ENCODE measurements around the gene GADD45A.
"Not testable (repeated sequence)": the region's sequence is repeated elsewhere in the genome, so short reads cannot be mapped to it uniquely, and the experiment has no call there.

Gene GADD45A, protein sequence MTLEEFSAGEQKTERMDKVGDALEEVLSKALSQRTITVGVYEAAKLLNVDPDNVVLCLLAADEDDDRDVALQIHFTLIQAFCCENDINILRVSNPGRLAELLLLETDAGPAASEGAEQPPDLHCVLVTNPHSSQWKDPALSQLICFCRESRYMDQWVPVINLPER

DNA sequence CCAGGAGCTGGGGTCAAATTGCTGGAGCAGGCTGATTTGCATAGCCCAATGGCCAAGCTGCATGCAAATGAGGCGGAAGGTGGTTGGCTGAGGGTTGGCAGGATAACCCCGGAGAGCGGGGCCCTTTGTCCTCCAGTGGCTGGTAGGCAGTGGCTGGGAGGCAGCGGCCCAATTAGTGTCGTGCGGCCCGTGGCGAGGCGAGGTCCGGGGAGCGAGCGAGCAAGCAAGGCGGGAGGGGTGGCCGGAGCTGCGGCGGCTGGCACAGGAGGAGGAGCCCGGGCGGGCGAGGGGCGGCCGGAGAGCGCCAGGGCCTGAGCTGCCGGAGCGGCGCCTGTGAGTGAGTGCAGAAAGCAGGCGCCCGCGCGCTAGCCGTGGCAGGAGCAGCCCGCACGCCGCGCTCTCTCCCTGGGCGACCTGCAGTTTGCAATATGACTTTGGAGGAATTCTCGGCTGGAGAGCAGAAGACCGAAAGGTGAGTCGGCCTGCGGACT, at the start of gene GADD45A:
Gene GADD45A, plus strand, starts transcription at position 135 of the 491 bp plus-strand sequence. Its CDS starts 294 bp downstream, at position 429.
- DNase-seq: peak; percentile 99

DNA sequence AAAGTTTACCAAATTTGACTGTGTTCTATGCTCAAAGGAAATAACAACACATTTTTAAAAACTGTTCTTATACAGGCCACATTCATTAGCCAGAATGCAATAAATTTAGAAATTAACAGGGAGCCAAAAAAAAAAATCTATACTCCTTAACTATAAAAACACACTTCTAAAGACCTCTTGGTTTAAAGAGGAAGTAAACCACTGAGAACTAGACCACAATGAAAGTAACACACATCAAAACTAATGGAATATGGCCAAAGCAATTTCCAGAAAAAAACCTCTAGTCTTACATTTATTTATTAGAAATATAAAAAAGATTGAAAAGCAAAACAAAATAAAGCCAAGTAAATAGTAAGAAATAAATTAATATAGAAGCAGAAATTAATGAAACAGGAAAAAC, 48.9 kb upstream of the GADD45A start:
- no peak for DNase-seq

DNA sequence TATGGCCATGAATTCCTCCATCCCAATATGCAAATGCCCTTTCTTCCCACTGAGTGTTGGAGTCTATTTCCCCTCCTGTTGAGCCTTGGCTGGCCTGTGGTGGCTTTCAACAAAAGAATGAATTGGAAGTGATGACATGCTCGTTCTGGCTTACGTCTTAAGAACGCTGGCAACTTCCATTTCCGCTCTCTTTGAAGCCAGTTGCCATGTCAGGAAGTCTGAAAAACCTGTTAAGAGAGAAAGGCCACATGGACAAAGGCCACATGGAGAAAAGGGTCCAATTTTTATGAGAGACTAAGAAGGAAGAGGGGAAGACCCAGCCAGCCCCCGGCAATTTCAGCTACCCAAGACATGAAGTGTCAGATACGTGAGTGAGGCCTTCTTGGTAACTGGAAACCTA, 45.6 kb upstream of the GADD45A start:
- no peak for DNase-seq

DNA sequence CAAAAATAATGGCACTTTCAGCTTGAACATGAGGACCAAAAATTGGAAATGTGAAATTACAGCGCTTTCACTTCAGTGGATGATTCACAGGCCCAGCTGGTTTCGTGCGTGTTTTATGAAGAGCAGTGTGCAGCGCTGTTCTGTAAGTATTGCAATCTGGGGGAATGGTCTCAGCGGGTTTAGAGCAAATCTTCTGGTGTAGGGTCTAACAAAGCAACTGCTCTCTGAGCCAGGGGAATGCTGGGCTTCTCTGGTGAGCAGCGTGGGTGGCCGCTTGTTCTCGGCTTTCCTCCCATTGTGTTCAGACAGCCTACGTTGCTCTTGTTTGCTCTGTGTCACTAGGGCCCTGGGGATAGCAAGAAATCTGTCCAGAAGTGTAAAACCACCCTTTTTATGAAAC, 42.4 kb upstream of the GADD45A start:
- DNase-seq: no peak

DNA sequence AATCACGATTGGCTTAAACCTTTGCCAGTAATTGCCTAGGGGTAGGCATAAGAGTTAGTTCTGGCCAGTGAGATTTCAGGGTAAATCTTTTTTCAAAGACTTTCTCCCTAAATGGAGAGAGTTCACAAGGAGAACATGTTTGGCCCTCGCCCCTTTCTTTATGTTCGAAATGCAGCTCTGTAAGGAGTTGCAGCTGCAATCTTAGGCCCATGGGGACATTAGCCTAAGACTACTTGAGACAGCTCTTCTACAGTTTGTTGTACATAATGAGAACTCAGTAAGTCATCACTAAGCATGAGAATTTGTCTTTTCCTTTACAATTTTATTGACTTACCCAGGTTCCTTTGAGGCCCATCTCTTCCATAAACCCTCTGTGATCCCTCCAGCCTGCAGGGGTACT, 40.4 kb upstream of the GADD45A start:
- DNase-seq: no peak

DNA sequence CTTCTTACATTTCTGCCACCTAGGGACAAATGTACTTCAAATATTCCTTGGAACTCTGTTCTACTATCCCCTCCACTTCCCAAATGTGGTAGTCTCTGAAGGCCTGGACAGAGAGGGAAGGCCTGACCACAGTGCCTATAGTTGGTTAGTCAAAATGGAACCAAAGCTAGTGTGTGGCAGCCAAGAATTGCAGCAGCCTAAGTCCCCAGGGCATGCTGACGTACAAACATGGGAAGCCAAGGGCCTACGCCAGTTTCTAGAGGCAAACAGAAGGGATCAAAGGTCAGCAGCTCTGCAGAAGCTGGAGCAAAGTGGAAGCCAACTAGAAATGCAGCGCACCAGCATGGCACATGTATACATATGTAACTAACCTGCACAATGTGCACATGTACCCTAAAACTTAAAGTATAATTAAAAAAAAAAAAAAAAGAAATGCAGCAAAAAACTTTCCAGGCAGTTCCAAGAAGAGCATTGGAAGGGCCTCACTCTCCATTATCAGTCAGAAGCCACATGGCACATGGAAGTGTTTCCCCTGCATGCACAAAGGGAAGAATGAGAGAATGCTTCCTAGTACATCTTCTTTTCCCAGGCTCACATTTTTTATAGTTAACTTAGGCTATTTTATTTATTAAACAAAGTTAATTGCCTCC, 39.4 kb upstream of the GADD45A start:
- DNase-seq: no peak

DNA sequence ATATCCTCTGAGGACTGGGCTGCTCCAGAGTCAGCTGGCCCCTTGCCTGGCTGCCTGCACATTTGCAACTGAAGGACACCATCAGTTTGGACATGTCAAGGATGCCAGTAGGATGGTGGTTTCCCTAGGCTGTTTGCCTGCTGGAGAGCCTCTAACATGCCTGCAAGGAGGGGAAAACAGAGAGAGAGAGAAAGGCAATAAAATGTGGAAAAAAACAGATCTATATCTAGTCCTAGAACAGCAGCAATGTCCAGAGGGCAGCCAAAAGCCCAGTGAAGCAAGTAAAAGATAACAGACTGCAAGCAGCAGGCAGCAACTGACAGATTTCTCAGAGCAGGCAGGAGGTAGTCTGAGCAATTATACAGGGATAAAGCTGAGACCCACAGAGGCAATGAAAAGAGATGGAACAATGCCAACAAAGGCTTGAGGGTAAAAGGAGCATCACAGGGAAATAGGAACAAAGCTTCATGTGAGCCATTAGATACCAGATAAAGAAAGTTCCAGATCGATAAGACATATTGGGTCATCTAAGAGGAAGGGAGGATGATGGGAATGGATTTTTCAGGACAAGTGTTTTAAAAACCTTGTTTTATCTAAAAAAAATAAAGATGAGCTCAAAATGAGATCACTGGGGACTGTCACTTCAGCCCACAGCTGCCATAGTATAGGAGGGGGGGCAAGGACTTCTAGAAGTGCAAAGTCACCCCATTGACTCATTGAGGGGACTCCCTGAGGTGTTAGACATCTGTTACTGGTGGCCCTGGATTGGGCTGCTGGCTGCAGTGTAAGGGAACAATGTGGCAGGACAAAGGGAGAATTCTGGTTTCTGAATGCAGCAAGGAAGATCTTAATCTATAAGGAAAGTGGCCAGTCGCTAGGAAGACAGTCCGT, 38.6 kb upstream of the GADD45A start:
- peak; percentile 42 for DNase-seq

DNA sequence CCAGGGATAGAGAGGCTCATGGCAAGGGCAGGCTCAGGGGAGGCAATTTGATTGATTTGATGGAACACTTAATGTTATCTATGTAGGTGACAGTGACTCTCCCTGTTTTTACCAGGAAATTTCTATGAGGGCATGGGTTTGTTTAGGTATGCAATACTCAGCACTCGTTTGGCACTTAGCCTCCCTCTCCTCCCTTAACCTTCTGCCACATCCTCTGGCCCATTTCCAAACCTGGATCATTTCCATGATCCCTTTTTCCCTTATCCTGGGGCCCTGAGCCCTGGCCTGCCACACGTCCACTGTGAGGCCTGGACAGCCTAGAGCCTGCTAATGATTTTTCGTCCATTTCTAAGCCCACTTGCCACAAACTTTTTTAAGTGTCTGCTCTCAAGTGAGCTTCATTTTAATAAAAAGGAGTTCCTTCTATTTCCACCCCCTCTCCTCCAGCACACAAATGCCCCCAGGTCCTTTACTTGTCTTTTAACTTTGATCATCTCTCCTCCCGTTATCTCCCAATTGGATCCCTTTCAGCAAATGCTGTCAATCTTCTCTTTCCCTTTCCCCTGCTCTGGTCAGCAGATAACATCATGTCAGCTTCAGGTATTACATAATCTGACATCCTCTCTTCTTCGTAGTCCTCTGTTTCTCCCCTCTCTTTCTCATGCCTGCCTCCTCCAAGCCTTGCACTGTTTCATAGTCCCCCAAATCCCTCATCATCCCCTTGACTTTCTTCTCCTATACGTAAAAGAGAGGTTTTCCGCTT, 37.8 kb upstream of the GADD45A start:
- DNase-seq: no peak

DNA sequence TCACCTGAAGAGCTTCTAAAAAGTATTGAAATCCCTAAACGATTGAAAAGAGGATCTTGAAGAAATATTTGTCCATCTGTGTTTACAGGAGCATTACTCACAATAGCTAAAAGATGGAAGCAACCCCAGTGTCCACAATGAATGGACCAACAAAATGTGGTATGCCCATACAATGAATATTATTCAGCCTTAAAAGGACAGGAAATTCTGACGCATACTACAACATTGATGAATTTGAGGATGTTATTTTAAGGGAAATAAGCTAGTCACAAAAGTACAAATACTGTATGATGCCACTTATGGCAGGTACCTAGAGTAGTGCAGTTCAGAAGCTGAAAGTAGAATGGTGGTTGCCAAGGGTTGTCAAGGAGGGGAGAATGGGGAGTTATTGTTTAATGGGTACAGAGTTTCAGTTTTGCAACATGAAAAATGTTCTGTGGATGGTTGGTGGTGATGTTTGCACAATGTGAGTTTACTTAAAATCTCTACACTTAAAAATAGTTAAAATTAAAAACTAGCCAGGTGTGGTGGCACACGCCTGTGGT, 37.1 kb upstream of the GADD45A start:
- DNase-seq: no peak

DNA sequence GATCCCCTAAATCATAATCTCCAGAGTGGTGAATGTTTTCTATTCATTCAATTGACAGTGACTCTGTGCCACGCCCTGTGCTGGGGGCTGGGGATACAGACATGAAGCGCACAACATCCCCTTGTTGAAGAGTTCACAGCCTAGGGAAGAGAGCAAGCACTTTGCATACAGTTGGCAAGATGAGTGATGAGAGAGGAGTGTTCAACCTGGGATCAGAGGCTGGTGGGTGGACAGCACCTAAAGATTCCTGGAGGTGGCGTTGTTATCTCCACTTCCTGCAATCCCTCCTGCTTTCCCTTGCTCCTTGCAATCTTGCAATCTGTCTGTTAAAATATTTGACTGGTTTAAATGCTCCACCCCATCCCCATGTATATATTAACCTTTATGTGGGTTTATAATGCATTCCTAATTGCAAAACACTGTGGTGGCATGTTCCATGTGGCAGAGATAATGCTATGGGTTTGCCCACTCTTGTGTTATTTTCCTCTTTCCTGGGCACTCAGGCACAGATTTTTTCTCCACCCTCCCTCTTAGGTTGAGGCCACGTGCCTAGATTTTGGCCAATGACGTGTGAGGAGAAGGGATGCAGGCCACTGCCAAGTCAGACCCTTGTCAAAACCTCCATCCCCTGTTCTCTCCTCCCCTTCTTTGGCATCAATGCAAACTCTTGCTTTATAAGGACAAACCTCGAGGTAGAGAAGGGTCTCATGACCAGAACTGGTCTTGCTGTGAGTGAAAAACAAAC, 36.2 kb upstream of the GADD45A start:
- no peak for DNase-seq

DNA sequence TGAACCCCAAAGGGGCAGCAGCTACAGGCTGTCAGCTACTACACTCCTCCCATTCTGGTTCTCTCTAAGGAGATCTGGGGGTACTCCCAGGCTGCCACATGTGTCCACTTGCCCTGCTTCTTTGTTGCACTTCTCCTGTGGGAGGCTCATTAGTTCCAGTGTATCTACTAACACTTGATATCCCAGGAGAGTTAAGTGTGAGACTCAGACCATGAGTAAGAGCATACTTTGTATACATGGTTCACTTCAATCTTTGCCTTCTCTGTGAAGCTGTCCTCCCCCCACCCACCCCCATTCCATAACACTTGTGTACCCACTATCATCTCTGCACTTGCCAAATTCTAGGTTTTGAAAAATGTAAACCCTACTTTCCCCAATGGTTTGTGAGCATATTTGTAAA, 34.9 kb upstream of the GADD45A start:
- DNase-seq: no peak

DNA sequence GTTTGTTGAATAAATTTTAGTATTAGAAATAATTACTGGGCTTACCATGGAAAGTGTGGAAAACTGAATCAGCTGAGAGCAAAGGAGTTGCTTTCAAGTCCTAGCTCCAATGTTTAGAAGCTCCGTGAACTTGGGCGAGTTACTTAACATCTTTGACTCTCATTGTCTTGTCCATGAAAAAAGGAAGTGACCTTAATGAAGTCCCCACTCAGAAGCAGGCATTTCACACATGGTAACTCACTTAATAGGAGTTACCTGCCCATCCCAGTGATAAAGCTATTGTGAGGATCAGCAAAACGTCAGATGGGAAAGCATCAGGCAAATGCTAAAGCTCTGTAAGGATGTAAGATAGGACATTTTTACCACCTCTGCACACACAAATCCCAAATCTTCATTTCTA, 34.0 kb upstream of the GADD45A start:
- DNase-seq: no peak

DNA sequence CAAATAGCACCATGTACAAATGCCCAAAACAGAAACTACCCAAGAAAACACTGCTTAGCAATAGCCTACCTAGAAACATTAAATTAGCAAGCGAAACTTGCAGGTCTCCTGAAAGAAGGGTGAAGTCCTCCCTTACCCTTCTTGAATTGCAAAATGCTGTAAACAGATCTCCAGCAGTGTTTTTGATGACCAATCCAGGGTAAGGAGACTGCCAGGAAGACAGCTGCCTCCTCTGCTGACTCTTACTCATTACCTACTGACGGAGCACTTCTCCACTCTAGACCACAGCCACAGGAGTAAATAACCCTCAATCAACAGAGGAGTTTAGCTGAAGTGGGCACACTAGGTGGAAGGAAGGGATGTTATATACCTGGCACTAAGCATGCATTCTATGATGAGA, 32.2 kb upstream of the GADD45A start:
- no peak for DNase-seq

DNA sequence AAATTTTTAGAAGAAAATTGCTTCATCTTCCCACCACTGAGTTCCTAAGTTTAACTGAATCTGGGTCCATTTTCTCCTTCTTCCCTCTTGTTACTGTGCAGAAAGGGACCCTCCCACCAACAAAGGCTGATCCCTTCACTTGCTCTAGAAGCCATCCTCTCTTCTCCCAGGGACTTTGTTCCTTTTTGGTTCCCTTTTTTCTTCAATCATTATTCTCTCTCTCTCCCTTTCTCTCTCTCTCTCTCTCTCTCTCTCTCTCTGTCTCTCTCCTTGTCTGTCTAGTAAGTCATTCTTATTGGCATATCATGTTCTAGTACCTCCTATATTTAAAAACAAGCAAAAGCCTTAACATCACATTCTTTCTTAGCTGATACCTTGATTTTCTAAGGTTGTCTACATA, 31.7 kb upstream of the GADD45A start:
- DNase-seq: no peak

DNA sequence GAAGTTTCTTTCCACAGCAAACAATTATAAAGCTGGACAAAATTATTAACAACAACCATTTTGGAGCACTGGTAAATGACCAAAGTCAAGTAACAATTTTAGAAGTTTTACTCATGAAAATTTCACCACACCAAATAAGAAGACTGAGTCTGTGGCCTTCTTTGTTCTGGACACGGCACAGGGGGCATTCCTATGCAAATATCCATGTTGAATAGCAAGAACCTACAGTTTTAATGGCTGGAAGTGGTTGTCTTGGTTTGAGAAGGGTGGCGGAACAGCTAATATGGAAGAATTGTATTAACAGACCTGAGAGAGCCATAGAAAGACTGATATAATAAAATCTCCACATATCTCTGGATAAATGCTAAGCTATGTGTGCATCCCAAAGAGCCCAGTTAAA, 29.4 kb upstream of the GADD45A start:
- no peak for DNase-seq

DNA sequence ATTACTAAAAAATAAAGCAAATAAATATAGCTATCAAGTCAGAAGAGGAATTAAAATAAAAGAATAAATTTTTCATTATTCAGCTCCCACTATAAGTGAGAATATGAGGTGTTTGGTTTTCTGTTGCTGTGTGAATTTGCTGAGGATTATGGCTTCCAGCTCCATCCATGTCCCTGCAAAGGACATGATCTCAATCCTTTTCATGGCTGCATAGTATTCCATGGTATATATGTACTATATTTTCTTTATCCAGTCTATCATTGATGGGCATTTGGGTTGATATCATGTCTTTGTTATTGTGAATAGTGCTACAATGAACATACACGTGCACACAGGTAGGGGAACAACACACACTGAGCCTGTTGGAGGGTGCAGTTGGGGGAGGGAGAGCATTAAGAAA, 27.8 kb upstream of the GADD45A start:
- DNase-seq: not testable (repeated sequence)

DNA sequence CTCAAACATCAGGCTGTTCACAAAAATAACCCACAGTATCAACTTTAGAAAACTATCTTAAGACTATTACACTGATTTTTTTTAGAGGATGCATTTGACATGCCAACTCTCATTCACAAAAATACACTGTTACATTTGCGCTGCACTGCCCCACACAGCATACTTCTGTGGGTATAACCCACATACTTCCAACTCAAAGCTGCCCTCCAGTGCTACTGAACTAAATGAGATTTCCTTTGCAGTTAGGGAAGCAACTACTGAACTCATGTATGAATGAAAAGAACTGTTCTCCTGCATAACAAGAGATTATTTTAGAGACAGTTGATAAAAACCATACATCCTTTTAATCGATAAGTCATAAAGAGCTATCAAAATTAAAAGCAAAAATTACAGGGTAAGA, 25.8 kb upstream of the GADD45A start:
- DNase-seq: no peak

DNA sequence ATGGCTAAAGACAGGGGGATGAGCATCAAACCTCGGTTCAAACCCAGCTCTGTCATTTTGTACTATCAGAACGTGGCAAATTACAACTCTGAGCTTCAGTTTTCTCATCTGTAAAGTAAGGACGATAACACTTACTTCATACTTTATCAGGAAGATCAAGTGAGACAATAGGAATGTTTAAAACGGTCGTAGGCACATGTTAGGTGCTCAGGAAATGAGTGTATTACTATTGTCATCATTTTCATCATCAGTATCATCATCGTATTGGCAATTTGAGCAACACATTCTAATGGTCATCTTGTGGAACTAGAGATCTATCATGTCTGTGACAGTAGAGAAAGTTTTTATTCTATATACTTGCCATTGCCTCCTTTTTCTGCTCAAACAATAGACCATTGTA, 22.1 kb upstream of the GADD45A start:
- DNase-seq: no peak

DNA sequence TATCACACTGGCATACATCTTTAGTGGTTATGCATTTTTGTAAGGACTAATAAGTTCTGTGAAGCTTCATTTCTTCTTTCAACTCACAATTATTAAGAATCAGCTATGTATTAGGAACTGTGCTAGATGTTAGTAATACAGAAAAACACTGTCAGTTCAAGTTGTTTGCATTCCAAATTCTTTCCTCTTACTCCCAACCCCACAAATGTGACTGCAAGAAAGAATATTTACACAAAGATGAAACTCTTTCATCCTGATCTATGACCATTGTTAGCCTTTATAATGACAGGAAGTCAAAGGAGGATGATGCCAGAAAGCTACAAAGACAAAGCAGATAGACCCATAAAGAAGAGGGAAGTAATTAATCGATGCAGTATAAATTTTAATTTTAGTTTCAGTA, 21.0 kb upstream of the GADD45A start:
- DNase-seq: no peak

DNA sequence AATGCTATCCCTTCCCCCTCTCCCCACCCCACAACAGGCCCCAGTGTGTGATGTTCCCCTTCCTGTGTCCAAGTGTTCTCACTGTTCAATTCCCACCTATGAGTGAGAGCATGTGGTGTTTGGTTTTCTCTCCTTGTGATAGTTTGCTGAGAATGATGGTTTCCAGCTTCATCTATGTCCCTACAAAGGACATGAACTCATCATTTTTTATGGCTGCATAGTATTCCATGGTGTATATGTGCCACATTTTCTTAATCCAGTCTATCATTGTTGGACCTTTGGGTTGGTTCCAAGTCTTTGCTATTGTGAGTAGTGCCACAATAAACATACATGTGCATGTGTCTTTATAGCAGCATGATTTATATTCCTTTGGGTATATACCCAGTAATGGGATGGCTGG, 19.7 kb upstream of the GADD45A start:
- not testable (repeated sequence) for DNase-seq

DNA sequence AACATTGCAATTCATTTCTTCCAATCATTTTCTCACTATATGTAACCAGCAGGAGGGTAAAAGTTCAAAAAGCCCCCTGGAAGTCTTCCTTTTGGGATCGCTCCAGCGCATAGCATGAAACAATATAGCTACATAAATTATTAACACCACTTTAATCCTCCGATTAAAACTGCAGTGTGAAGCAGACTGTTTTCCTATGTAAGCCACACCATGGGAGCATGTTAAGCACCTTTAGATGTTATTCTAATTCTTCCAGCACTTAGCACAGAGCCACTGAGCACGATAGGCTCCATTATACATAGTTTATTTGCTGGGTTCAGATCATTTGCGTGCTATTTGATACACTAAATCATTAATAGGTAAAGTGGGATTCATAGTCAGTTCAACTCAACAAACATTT, 18.4 kb upstream of the GADD45A start:
- no peak for DNase-seq

DNA sequence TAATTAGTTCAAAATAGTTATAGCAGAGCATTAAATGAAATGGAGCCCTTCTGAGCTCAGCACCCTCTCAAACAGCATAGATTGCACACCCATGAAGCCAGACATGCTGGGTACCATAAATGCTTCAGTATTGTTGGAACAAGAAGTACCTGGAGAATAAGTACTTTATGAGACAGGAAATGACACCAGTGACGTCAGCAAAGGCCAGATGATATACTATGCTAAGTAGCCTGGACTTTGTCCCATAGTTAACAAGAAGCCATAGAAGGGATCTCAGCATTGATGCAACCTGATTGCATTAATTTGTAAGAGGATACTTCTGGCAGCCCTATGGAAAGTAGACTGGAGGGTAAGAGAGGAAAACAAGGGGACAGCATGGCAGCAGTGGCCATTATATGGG, 16.3 kb upstream of the GADD45A start:
- no peak for DNase-seq
